SH-SY5Y (cell line): Measurements from ENCODE around the gene SGMS2.

Experiments
- GATA2 ChIP-seq: IDR thresholded peaks from 2 replicates; pipeline ENCODE4 v1.6.1; 2011; ENCODE audit warnings: mild to moderate bottlenecking, low read depth, low read length
- GATA3 ChIP-seq: IDR thresholded peaks from 2 replicates; pipeline ENCODE4 v1.6.1; 2011; ENCODE audit warnings: low read depth, mild to moderate bottlenecking, low read length, moderate library complexity

- TF ChIP-seq GATA3: no peak
- TF ChIP-seq GATA2: no peak
Measured at GRCh38 chr4:107856901-107857300, 32.2 kb downstream of the SGMS2 start.
